NCI-H2107 treated with DMSO at 0.1 percent for 48 hours (cell line): ENCODE measurements around the gene RAB22A.
"Not testable (repeated sequence)": the region's sequence is repeated elsewhere in the genome, so short reads cannot be mapped to it uniquely, and the experiment has no call there.

Experiments
- DNase-seq: peaks from one replicate; lab custom pipeline; 2025; ENCODE audit not compliant: unreplicated experiment; lab: John Stamatoyannopoulos, UW

RAB22A gene

GRCh38 chr20:58407966-58408557, 98.5 kb downstream of the RAB22A start:
- DNase-seq = no peak

GRCh38 chr20:58408603-58409246, 99.2 kb downstream of the RAB22A start:
- DNase-seq = peak; percentile 80

DNA sequence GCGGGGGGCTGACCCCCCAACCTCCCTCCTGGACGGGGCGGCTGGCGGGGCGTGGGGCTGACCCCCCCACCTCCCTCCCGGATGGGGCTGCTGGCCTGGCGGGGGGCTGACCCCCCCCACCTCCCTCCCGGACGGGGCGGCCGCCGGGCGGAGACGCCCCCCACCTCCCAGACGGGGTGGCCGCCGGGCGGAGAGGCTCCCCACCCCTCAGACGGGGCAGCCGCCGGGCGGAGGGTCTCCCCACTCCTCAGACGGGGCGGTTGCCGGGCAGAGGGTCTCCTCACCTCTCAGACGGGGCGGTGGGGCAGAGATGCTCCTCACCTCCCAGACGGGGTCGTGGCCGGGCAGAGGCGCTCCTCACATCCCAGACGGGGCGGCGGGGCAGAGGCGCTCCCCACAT, 104.7 kb downstream of the RAB22A start:
- DNase-seq = not testable (repeated sequence)

DNA sequence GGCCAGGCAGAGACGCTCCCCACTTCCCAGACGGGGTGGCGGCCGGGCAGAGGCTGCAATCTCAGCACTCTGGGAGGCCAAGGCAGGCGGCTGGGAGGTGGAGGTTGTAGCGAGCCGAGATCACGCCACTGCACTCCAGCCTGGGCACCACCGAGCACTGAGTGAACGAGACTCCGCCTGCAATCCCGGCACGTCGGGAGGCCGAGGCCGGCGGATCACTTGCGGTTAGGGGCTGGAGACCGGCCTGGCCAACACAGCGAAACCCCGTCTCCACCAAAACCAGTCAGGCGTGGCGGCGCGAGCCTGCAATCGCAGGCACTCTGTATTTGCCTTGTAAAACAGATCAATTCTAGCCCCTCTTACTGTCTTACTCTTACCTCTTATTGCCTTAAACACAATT, 105.3 kb downstream of the RAB22A start:
- DNase-seq = not testable (repeated sequence)

DNA sequence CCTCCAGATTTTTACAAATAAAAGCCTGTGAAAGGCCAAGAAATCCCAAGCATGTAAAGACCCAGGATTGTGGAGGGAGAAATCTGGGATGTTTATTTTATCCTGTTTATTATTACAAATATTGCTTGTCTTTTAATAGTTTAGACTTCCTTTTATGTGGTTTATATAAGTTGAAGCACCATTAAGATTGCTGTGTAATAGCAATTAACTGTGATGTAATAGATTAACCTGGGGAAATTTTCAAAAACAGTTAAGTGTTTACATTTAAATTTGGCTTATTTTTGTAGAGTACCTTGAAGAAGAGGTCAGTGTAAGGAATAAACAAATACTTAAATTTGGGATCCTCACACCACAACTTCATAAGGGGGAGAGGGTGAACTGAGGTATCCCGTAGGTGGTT, 106.5 kb downstream of the RAB22A start:
- DNase-seq = no peak

DNA sequence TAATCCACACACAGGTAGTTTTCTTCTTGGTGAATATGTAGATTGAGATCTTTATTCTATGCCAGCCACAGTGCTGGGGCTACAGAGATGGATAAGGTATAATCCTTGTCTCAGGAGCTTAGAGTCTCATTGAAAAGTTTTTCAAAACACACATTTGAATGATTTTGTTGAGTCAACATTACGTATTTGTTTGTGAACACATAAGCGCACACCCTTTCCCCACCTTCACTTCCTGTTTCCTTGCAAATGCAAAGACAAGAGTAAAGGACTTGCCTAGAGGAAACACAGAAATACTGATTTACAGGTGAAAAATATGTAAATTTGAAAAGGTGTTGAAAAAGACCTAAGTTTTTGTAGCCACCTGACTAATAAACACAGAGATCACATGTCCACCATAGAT, 107.3 kb downstream of the RAB22A start:
- DNase-seq = no peak
